Measurements from ENCODE around the gene GTF2H2C_2.
A peak's percentile ranks its signal among the peaks of the same experiment; 100 is the strongest.
"Not testable (repeated sequence)": the region's sequence is repeated elsewhere in the genome, so short reads cannot be mapped to it uniquely, and the experiment has no call there.

Gene GTF2H2C_2

DNA sequence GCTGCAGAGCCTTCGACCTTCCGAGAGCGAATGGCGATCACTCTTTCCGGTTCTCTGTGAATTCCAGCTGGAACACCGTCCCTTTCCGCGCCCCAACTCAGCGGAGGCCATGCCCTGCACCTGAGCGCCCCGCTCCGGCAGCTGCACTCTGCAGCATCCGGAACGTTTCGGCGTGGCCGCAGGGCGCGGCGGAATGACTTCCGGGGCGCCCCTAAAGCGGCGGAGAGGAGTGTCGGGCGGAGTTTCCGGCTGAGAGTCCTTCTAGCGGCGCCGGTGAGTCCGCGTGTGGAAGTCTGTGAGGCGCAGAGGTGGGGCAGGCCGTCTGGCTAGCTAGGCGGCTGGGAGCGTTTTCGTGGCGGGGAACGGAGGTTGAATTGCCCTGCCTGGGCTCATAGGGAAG is at the start of gene GTF2H2C_2:
GTF2H2C_2 (plus strand) TSS at position 252 of the 400 bp plus-strand sequence.
- intact Hi-C loops (cut with micrococcal nuclease); H3K4me1 ChIP-seq (ENCODE audit: insufficient read depth, low read length); H3F3A ChIP-seq (ENCODE audit: low read length, unreplicated experiment); BruUV-seq (replicated peaks); H3K79me2 ChIP-seq (ENCODE audit: low read length); H3K4me2 ChIP-seq (ENCODE audit: low read length); H3K4me3 ChIP-seq (ENCODE audit: low read length); H2AFZ ChIP-seq (ENCODE audit: low read length); H3K36me3 ChIP-seq (ENCODE audit: low read depth, low read length); H4K20me1 ChIP-seq (ENCODE audit: low read length); DNase-seq; H3K9me2 ChIP-seq (replicated peaks; ENCODE audit: low read length); POLR2A ChIA-PET (ENCODE audit: unreplicated experiment); H3K27ac ChIP-seq (ENCODE audit: low read length); CTCF ChIA-PET; H3K27me3 ChIP-seq (ENCODE audit: low read length); H3K9ac ChIP-seq (ENCODE audit: low read length); H3K9me3 ChIP-seq (ENCODE audit: low read length): not testable (repeated sequence)
- peak; percentile 88 for ATAC-seq

GRCh38 chr5:70400984-70401686 is 14.0 kb upstream of the GTF2H2C_2 start:
- DNase-seq; H3K27me3 ChIP-seq (ENCODE audit: low read length); H3K9ac ChIP-seq (ENCODE audit: low read length); ATAC-seq; H3K9me3 ChIP-seq (ENCODE audit: low read length); H3F3A ChIP-seq (ENCODE audit: low read length, unreplicated experiment); H3K9me2 ChIP-seq (replicated peaks; ENCODE audit: low read length); H3K27ac ChIP-seq (ENCODE audit: low read length); H3K4me2 ChIP-seq (ENCODE audit: low read length); CTCF ChIA-PET; H3K36me3 ChIP-seq (ENCODE audit: low read depth, low read length); BruUV-seq (replicated peaks); H4K20me1 ChIP-seq (ENCODE audit: low read length); POLR2A ChIA-PET (ENCODE audit: unreplicated experiment); H3K4me1 ChIP-seq (ENCODE audit: insufficient read depth, low read length); H2AFZ ChIP-seq (ENCODE audit: low read length); H3K4me3 ChIP-seq (ENCODE audit: low read length); intact Hi-C loops (cut with micrococcal nuclease); H3K79me2 ChIP-seq (ENCODE audit: low read length): not testable (repeated sequence)

DNA sequence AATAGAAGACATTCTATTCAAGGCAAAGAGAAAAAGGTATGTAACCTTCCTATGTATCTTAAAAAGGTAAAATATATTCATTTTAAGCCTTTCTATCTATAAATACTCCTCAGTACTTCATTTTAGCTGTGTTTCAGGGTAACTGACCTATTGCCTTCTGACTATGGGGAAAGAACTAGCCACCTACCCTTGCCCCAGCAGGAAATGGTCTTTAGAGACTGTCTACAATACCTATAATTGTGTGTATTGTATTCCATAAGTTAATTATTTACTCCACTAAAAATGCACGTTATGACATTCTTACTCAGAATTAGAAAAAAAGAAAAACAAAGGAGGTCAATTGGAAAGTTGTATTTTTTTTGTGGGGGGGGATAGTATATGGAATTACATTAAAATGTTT is 6.2 kb downstream of the GTF2H2C_2 start:
- POLR2A ChIA-PET (ENCODE audit: unreplicated experiment); H3K9ac ChIP-seq (ENCODE audit: low read length); H3K4me3 ChIP-seq (ENCODE audit: low read length); intact Hi-C loops (cut with micrococcal nuclease); H3K4me1 ChIP-seq (ENCODE audit: insufficient read depth, low read length); H3K27ac ChIP-seq (ENCODE audit: low read length); H3K79me2 ChIP-seq (ENCODE audit: low read length); BruUV-seq (replicated peaks); H3K36me3 ChIP-seq (ENCODE audit: low read depth, low read length); ATAC-seq; H4K20me1 ChIP-seq (ENCODE audit: low read length); DNase-seq; H3K27me3 ChIP-seq (ENCODE audit: low read length); H3F3A ChIP-seq (ENCODE audit: low read length, unreplicated experiment); H3K9me2 ChIP-seq (replicated peaks; ENCODE audit: low read length); CTCF ChIA-PET; H2AFZ ChIP-seq (ENCODE audit: low read length); H3K9me3 ChIP-seq (ENCODE audit: low read length); H3K4me2 ChIP-seq (ENCODE audit: low read length): not testable (repeated sequence)

- BruUV-seq (replicated peaks); H3K27ac ChIP-seq (ENCODE audit: low read length); H3F3A ChIP-seq (ENCODE audit: low read length, unreplicated experiment); H3K36me3 ChIP-seq (ENCODE audit: low read depth, low read length); POLR2A ChIA-PET (ENCODE audit: unreplicated experiment); H3K4me2 ChIP-seq (ENCODE audit: low read length); H3K4me1 ChIP-seq (ENCODE audit: insufficient read depth, low read length); CTCF ChIA-PET; H4K20me1 ChIP-seq (ENCODE audit: low read length); H3K27me3 ChIP-seq (ENCODE audit: low read length); H3K79me2 ChIP-seq (ENCODE audit: low read length); DNase-seq; H2AFZ ChIP-seq (ENCODE audit: low read length); H3K9me3 ChIP-seq (ENCODE audit: low read length); H3K9me2 ChIP-seq (replicated peaks; ENCODE audit: low read length); ATAC-seq; H3K4me3 ChIP-seq (ENCODE audit: low read length); H3K9ac ChIP-seq (ENCODE audit: low read length); intact Hi-C loops (cut with micrococcal nuclease): not testable (repeated sequence)
Observed at GRCh38 chr5:70423215-70423614, 8.0 kb downstream of the GTF2H2C_2 start.

- H3F3A ChIP-seq (ENCODE audit: low read length, unreplicated experiment); H3K36me3 ChIP-seq (ENCODE audit: low read depth, low read length); DNase-seq; H3K9me2 ChIP-seq (replicated peaks; ENCODE audit: low read length); BruUV-seq (replicated peaks); H3K79me2 ChIP-seq (ENCODE audit: low read length); H3K9ac ChIP-seq (ENCODE audit: low read length); H3K4me2 ChIP-seq (ENCODE audit: low read length); CTCF ChIA-PET; H3K4me3 ChIP-seq (ENCODE audit: low read length); H4K20me1 ChIP-seq (ENCODE audit: low read length); H3K27me3 ChIP-seq (ENCODE audit: low read length); H2AFZ ChIP-seq (ENCODE audit: low read length); H3K27ac ChIP-seq (ENCODE audit: low read length); H3K4me1 ChIP-seq (ENCODE audit: insufficient read depth, low read length); H3K9me3 ChIP-seq (ENCODE audit: low read length); intact Hi-C loops (cut with micrococcal nuclease); ATAC-seq; POLR2A ChIA-PET (ENCODE audit: unreplicated experiment): not testable (repeated sequence)
Observed at GRCh38 chr5:70438518-70438917, 23.4 kb downstream of the GTF2H2C_2 start.

DNA sequence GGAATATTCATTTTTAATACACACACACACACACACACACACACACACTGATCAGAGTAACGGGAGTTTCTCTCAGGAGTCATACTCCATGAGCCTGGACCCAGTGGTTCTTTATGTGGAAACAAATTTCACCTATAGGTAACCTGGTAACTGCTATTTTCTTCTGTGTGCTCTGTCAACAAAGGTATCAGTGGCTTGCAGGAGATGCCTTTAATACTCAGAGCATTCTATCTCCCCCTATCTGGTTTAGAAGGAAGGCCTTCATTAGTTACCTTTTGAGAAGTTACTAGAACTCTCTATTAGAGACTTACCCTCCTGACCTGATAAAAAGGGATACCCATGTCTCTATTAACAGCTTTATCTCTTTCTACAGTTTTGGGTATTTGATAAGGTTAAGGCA is 34.4 kb downstream of the GTF2H2C_2 start:
- H3K27me3 ChIP-seq (ENCODE audit: low read length); H3K4me3 ChIP-seq (ENCODE audit: low read length); ATAC-seq; H3K4me1 ChIP-seq (ENCODE audit: insufficient read depth, low read length); H2AFZ ChIP-seq (ENCODE audit: low read length); H3K36me3 ChIP-seq (ENCODE audit: low read depth, low read length); BruUV-seq (replicated peaks); H4K20me1 ChIP-seq (ENCODE audit: low read length); H3K9ac ChIP-seq (ENCODE audit: low read length); H3F3A ChIP-seq (ENCODE audit: low read length, unreplicated experiment); H3K79me2 ChIP-seq (ENCODE audit: low read length); CTCF ChIA-PET; intact Hi-C loops (cut with micrococcal nuclease); POLR2A ChIA-PET (ENCODE audit: unreplicated experiment); DNase-seq; H3K27ac ChIP-seq (ENCODE audit: low read length); H3K4me2 ChIP-seq (ENCODE audit: low read length); H3K9me3 ChIP-seq (ENCODE audit: low read length); H3K9me2 ChIP-seq (replicated peaks; ENCODE audit: low read length): not testable (repeated sequence)
